HEK293T (cell line): ENCODE measurements around the gene LRRC28.

Experiments used
- BHLHE40 ChIP-seq: fragments of 450-650 bp; IDR thresholded peaks from 2 replicates; pipeline ENCODE4 v1.6.1; 2016; ENCODE audit warnings: mild to moderate bottlenecking, moderate library complexity, borderline replicate concordance
- CTBP1 ChIP-seq: fragments of 450-650 bp; IDR thresholded peaks from 2 replicates; pipeline ENCODE4 v1.6.1; 2016; ENCODE audit warnings: borderline replicate concordance
- ELF4 ChIP-seq: fragments of 450-650 bp; IDR thresholded peaks from 2 replicates; pipeline ENCODE4 v1.6.1; 2017; ENCODE audit warnings: antibody characterized with exemption
- FOXA1 ChIP-seq: fragments of 450-650 bp; IDR thresholded peaks from 2 replicates; pipeline ENCODE4 v1.6.1; 2016; ENCODE audit warnings: mild to moderate bottlenecking
- FOXM1 ChIP-seq: fragments of 450-650 bp; IDR thresholded peaks from 2 replicates; pipeline ENCODE4 v1.6.1; 2017; ENCODE audit warnings: mild to moderate bottlenecking, borderline replicate concordance
- HDGF ChIP-seq: fragments of 450-650 bp; IDR thresholded peaks from 2 replicates; pipeline ENCODE4 v1.6.1; 2017; ENCODE audit warnings: antibody characterized with exemption, borderline replicate concordance
- L3MBTL2 ChIP-seq: fragments of 450-650 bp; conservative IDR thresholded peaks from 2 replicates; pipeline ENCODE4 v1.6.1; 2016; ENCODE audit warnings: mild to moderate bottlenecking
- LEF1 ChIP-seq: fragments of 450-650 bp; IDR thresholded peaks from 2 replicates; pipeline ENCODE4 v1.6.1; 2017; ENCODE audit warnings: mild to moderate bottlenecking, borderline replicate concordance
- NFRKB ChIP-seq: fragments of 450-650 bp; IDR thresholded peaks from 2 replicates; pipeline ENCODE4 v1.6.1; 2016; ENCODE audit warnings: mild to moderate bottlenecking, moderate library complexity
- SP1 ChIP-seq: fragments of 450-650 bp; IDR thresholded peaks from 2 replicates; pipeline ENCODE4 v1.6.1; 2017
- SUZ12 ChIP-seq: fragments of 450-650 bp; IDR thresholded peaks from 2 replicates; pipeline ENCODE4 v1.6.1; 2016; ENCODE audit warnings: mild to moderate bottlenecking
- TARDBP ChIP-seq: fragments of 450-650 bp; IDR thresholded peaks from 2 replicates; pipeline ENCODE4 v1.6.1; 2016
- TF ChIP-seq, protein P1 (sequence below): fragments of 450-650 bp; IDR thresholded peaks from 2 replicates; pipeline ENCODE4 v1.6.1; 2016

- TF ChIP-seq BHLHE40: no peak
- TF ChIP-seq, protein P1, sequence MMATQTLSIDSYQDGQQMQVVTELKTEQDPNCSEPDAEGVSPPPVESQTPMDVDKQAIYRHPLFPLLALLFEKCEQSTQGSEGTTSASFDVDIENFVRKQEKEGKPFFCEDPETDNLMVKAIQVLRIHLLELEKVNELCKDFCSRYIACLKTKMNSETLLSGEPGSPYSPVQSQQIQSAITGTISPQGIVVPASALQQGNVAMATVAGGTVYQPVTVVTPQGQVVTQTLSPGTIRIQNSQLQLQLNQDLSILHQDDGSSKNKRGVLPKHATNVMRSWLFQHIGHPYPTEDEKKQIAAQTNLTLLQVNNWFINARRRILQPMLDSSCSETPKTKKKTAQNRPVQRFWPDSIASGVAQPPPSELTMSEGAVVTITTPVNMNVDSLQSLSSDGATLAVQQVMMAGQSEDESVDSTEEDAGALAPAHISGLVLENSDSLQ: no peak
- no peak for TF ChIP-seq SP1
- TF ChIP-seq TARDBP: no peak
- TF ChIP-seq FOXM1: no peak
- no peak for TF ChIP-seq NFRKB
- TF ChIP-seq CTBP1: no peak
- no peak for TF ChIP-seq LEF1
- TF ChIP-seq FOXA1: no peak
- no peak for TF ChIP-seq ELF4
- TF ChIP-seq SUZ12: no peak
- no peak for TF ChIP-seq HDGF
- no peak for TF ChIP-seq L3MBTL2
These were observed 45.1 kb downstream of the LRRC28 start for GRCh38 chr15:99296386-99296785.
